ENCODE results near the gene RPL37A. TPM values are rescaled to one million over a fixed set of nuclear protein-coding genes. Genes with fewer than 3 reads are reported as not detected.

RPL37A gene
- total RNA-seq, 1 donor from 2014 or later = 1,730 TPM

- H3K27ac Mint-ChIP-seq = no peak overlapping the region
- DNase-seq (ENCODE audit: low spot score) = no peak
- H3F3A ChIP-seq (ENCODE audit: low read depth) = no peaks in the 10 kb centered on the region
- H3K9me3 ChIP-seq (ENCODE audit: low read depth) = no peaks in the 10 kb centered on the region
- no peak overlapping the region for H3K9ac ChIP-seq
- no peak overlapping the region for H3K4me2 ChIP-seq
- no peaks in the 10 kb centered on the region for H3K36me3 ChIP-seq
- no peaks in the 10 kb centered on the region for H3K27me3 ChIP-seq
- H3K9me3 Mint-ChIP-seq = no peaks in the 10 kb centered on the region
- no peak overlapping the region for H3K4me3 ChIP-seq
- TF ChIP-seq EZH2 (IDR thresholded peaks at IDR 0.05) (no peak), EZH2phosphoT487 (IDR thresholded peaks at IDR 0.05) (no peak), CTCF (IDR thresholded peaks at IDR 0.05) (no peak)
- no peaks in the 10 kb centered on the region for H4K20me1 ChIP-seq (ENCODE audit: low read depth)
- no peaks in the 10 kb centered on the region for H3K36me3 Mint-ChIP-seq
- H3K27me3 Mint-ChIP-seq (ENCODE audit: insufficient read depth, low read depth) = no peaks in the 10 kb centered on the region
- no peaks in the 10 kb centered on the region for H3K79me2 ChIP-seq (ENCODE audit: low read depth)
- H3K4me1 ChIP-seq = peaks cover 6% of the 10 kb centered on the region
- no peak overlapping the region for H3K4me3 Mint-ChIP-seq
- no peak overlapping the region for H3K27ac ChIP-seq
- H3K4me1 Mint-ChIP-seq = peaks cover 23% of the 10 kb centered on the region
- no peak overlapping the region for H2AFZ ChIP-seq (replicated peaks)
Measured at GRCh38 chr2:216545359-216545758, 46.7 kb downstream of the RPL37A start.

DNA sequence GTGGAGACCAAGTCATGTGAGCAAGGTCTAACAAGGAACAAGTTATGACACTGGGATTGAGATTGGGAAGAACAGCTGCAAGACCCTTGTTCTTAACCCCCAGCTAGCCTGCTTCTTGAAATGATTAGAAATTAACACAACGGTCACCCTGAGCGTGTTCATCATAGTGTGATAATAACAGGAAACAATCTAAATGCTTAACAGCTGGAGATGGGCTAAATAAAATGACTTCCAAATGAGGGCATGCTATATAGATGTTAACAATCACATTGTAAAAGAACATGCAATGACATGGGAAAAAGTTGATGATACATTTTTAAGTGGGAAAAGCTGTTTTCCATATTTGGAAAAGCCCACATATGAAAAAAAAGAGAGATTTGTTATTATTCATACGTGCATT is 47.6 kb downstream of the RPL37A start:
- Histone ChIP-seq H3K4me1 (peaks cover 9% of the 10 kb centered on the region), H3K4me3 (no peak overlapping the region), H3K9ac (no peak overlapping the region), H3K79me2 (ENCODE audit: low read depth) (no peaks in the 10 kb centered on the region), H3K9me3 (ENCODE audit: low read depth) (no peaks in the 10 kb centered on the region), H3K36me3 (no peaks in the 10 kb centered on the region), H3K4me2 (no peak overlapping the region), H3K27me3 (no peaks in the 10 kb centered on the region), H4K20me1 (ENCODE audit: low read depth) (no peaks in the 10 kb centered on the region), H2AFZ (replicated peaks) (no peak overlapping the region), H3K27ac (no peak overlapping the region), H3F3A (ENCODE audit: low read depth) (no peaks in the 10 kb centered on the region)
- Mint-ChIP-seq H3K27ac (no peak overlapping the region), H3K4me3 (no peak overlapping the region), H3K27me3 (ENCODE audit: insufficient read depth, low read depth) (no peaks in the 10 kb centered on the region), H3K36me3 (no peaks in the 10 kb centered on the region), H3K4me1 (peaks cover 17% of the 10 kb centered on the region), H3K9me3 (no peaks in the 10 kb centered on the region)
- no peak for DNase-seq (ENCODE audit: low spot score)
- TF ChIP-seq EZH2phosphoT487 (IDR thresholded peaks at IDR 0.05) (no peak), EZH2 (IDR thresholded peaks at IDR 0.05) (no peak), CTCF (IDR thresholded peaks at IDR 0.05) (no peak)

- Histone ChIP-seq H3K4me2 (no peak overlapping the region), H3K27me3 (no peaks in the 10 kb centered on the region), H3K9me3 (ENCODE audit: low read depth) (no peaks in the 10 kb centered on the region), H3K27ac (no peak overlapping the region), H3K79me2 (ENCODE audit: low read depth) (no peaks in the 10 kb centered on the region), H3K4me3 (no peak overlapping the region), H2AFZ (replicated peaks) (no peak overlapping the region), H4K20me1 (ENCODE audit: low read depth) (no peaks in the 10 kb centered on the region), H3F3A (ENCODE audit: low read depth) (no peaks in the 10 kb centered on the region), H3K4me1 (peaks cover 9% of the 10 kb centered on the region), H3K36me3 (no peaks in the 10 kb centered on the region), H3K9ac (no peak overlapping the region)
- no peak overlapping the region for H3K27ac Mint-ChIP-seq
- H3K27me3 Mint-ChIP-seq (ENCODE audit: insufficient read depth, low read depth) = no peaks in the 10 kb centered on the region
- no peak for DNase-seq (ENCODE audit: low spot score)
- peaks cover 16% of the 10 kb centered on the region for H3K4me1 Mint-ChIP-seq
- H3K4me3 Mint-ChIP-seq = no peak overlapping the region
- H3K9me3 Mint-ChIP-seq = no peaks in the 10 kb centered on the region
- TF ChIP-seq CTCF (IDR thresholded peaks at IDR 0.05) (no peak), EZH2 (IDR thresholded peaks at IDR 0.05) (no peak)
- H3K36me3 Mint-ChIP-seq = no peaks in the 10 kb centered on the region
Measured at GRCh38 chr2:216546641-216547403, 48.2 kb downstream of the RPL37A start.
